HepG2 (cell line): ENCODE measurements around the gene KDM3B. TPM values are rescaled to one million over a fixed set of nuclear protein-coding genes. Genes with fewer than 3 reads are reported as not detected.

Source experiments
- ATAC-seq: fragments of 200-7000 bp; cut with Tn5 transposase; 3 replicates; pipeline ENCODE4 v1.9.1; 2020; ENCODE audit warnings: mild to moderate bottlenecking, moderate library complexity
- BruUV-seq: library from RNA; stranded (reverse); fragments of 400-500 nt; replicated peaks from 2 replicates; lab custom pipeline; 2021; lab: Mats Ljungman, UMichigan
- CTCF ChIA-PET: fragments of 300-600 bp; formaldehyde crosslinking; extraction: SDS; loops from one replicate; lab custom pipeline; 2021; ENCODE audit warnings: low total read pairs, inconsistent platforms, low intra/inter-chr PET ratio; lab: Yijun Ruan, JAX
- POLR2A ChIA-PET: fragments of 350-600 bp; sonication (Branson Sonifier 250); formaldehyde crosslinking; loops from one replicate; lab custom pipeline; 2020; ENCODE audit warnings: antibody characterized with exemption, inconsistent platforms; lab: Yijun Ruan, JAX
- DNase-seq: peaks from one replicate; pipeline ENCODE4 v3.0.0-alpha.2; 2015; ENCODE audit warnings: low spot score
- FAIRE-seq: peaks from 3 replicates; lab custom pipeline; 2011; peaks lifted over from hg19 to GRCh38; lab: Jason Lieb, UNC
- H2AFZ ChIP-seq: one replicate; pipeline ENCODE4 v1.6.1; 2011; ENCODE audit warnings: low read length, inconsistent platforms
- H3K27ac ChIP-seq: fragments of 300-600 bp; 3 replicates; pipeline ENCODE4 v1.8.0; 2011; ENCODE audit warnings: mixed run types, mild to moderate bottlenecking, mixed read lengths, low read length, inconsistent platforms; ENCODE audit not compliant: insufficient read depth; ENCODE audit errors: extremely low read length
- H3K27me3 ChIP-seq, 2 experiments: fragments of 200-600 bp in 1 of 2; 2 replicates in 1 of 2; 3 replicates in 1 of 2; pipeline versions ENCODE4 v1.6.0 to v1.8.0; 2011; ENCODE audit warnings: low read length in 2 of 2, mild to moderate bottlenecking in 2 of 2, moderate library complexity in 2 of 2, inconsistent platforms in 1 of 2; ENCODE audit not compliant: insufficient read depth in 2 of 2, control insufficient read depth in 1 of 2
- H3K36me3 ChIP-seq, 2 experiments: fragments of 200-600 bp in 1 of 2; replicated peaks in 1 of 2; 2 replicates in 1 of 2; 3 replicates in 1 of 2; pipeline versions ENCODE4 v1.5.1 to v1.8.0; 2011; ENCODE audit warnings: low read length in 2 of 2, inconsistent platforms in 1 of 2; ENCODE audit not compliant: insufficient read depth in 2 of 2, control insufficient read depth in 1 of 2
- H3K4me1 ChIP-seq: 2 replicates; pipeline ENCODE4 v1.5.1; 2012; ENCODE audit warnings: low read length, inconsistent platforms; ENCODE audit not compliant: insufficient read depth
- H3K4me2 ChIP-seq: 2 replicates; pipeline ENCODE4 v1.6.0; 2011; ENCODE audit warnings: low read depth, low read length, inconsistent platforms
- H3K4me3 ChIP-seq, 3 experiments: fragments of 200-600 bp in 1 of 3; sonication (generic), shearing (Covaris generic) in 1 of 3; replicated peaks in 1 of 3; 2 replicates each; pipeline ENCODE4 v1.5.1; 2011 to 2016; ENCODE audit warnings: low read length in 3 of 3, inconsistent platforms in 2 of 3, low read depth in 2 of 3, mild to moderate bottlenecking in 2 of 3, control low read depth in 1 of 3, mixed read lengths in 1 of 3; ENCODE audit not compliant: insufficient read depth in 1 of 3
- H3K79me2 ChIP-seq: one replicate; pipeline ENCODE4 v1.6.1; 2011; ENCODE audit warnings: low read length, inconsistent platforms; ENCODE audit not compliant: insufficient read depth
- H3K9ac ChIP-seq: 2 replicates; pipeline ENCODE4 v1.6.0; 2011; ENCODE audit warnings: mild to moderate bottlenecking, low read depth, low read length, inconsistent platforms; ENCODE audit not compliant: insufficient read depth
- H3K9me3 ChIP-seq: 2 replicates; pipeline ENCODE4 v1.5.1; 2012; ENCODE audit warnings: mild to moderate bottlenecking, low read length
- H4K20me1 ChIP-seq: 2 replicates; pipeline ENCODE4 v1.6.0; 2011; ENCODE audit warnings: inconsistent platforms, mild to moderate bottlenecking, low read length, moderate library complexity; ENCODE audit not compliant: insufficient read depth
- IKZF5 ChIP-seq: IDR thresholded peaks from 2 replicates; pipeline ENCODE4 v1.6.1; 2018; ENCODE audit warnings: missing genetic modification reagents, mild to moderate bottlenecking, missing compliant biosample characterization
- KLF15 ChIP-seq: sonication (generic); formaldehyde crosslinking; IDR thresholded peaks from 2 replicates; pipeline ENCODE4 v1.8.1; 2023; ENCODE audit warnings: borderline replicate concordance, mild to moderate bottlenecking, inconsistent platforms, missing genetic modification reagents, mixed read lengths
- PRDM10 ChIP-seq: sonication (generic); formaldehyde crosslinking; IDR thresholded peaks from 2 replicates; pipeline ENCODE4 v1.4.0; 2020; ENCODE audit warnings: low read depth, missing genetic modification reagents
- ZNF589 ChIP-seq: sonication (generic); formaldehyde crosslinking; conservative IDR thresholded peaks from 2 replicates; pipeline ENCODE4 v1.8.0; 2022; ENCODE audit warnings: mild to moderate bottlenecking, moderate library complexity, missing genetic modification reagents
- WGBS: methylation state at CpG from one replicate; pipeline ENCODE4 v1.1.6; 2017; ENCODE audit warnings: low lambda C conversion rate; 5-methylcytosine and 5-hydroxymethylcytosine counted together
- in situ Hi-C: cut with HindIII; loops from 2 replicates; pipeline ENCODE4 v1.10.0; 2017; ENCODE audit warnings: low pct_unique_long_range_greater_than_20kb; ENCODE audit not compliant: extremely low pct_ligation_motif_present
- intact Hi-C: fragments of 100-400 bp; cut with micrococcal nuclease; formaldehyde crosslinking; loops from one replicate; pipeline ENCODE4 v1.10.0; 2022; ENCODE audit not compliant: unreplicated experiment
- polyA plus RNA-seq, 8 experiments: library from polyadenylated mRNA; depleted of rRNA in 3 of 8; stranded (reverse) in 7 of 8; unstranded in 1 of 8; fragments of >200 nt; fragmentation: Illumina TruSeq in 4 of 8; extraction: Trizol in 4 of 8; gene quantifications; 2 replicates each; pipeline versions ENCODE4 v1.2.1 to v1.2.3, GENCODE V29; 2011 to 2016; ENCODE audit warnings: low read depth in 4 of 8, missing spikeins in 1 of 8, mixed read lengths in 1 of 8; ENCODE audit not compliant: insufficient read depth in 1 of 8
- total RNA-seq, 5 experiments: library from RNA; depleted of rRNA; stranded (reverse); fragments of >200 nt; fragmentation: Illumina TruSeq; extraction: Trizol; gene quantifications; 2 replicates each; pipeline ENCODE4 v1.2.3, GENCODE V29; 2016; ENCODE audit warnings: low read depth in 1 of 5

The KDM3B gene
- total and polyA plus RNA-seq, 2 of the 13 experiments (the other 11 are each of a cell fraction or from before 2014, with no cell fraction given) = 19.7 to 34.3 TPM

GRCh38 chr5:138435943-138436342 is 83.5 kb downstream of the KDM3B start:
- CTCF ChIA-PET = no interaction called here
- intact Hi-C loops = no loop called here
- BruUV-seq = no TSS peak

More at GRCh38 chr5:138435943-138436342, 83.5 kb downstream of the KDM3B start:
- no peaks in the 10 kb centered on the region; a peak in 1 of 5 replicates for H3K27me3 ChIP-seq
- 98% methylated on average over 5 of the region's 5 CpGs for WGBS
- H3K9ac ChIP-seq = no peak overlapping the region
- H3K79me2 ChIP-seq = no peaks in the 10 kb centered on the region
- H3K4me3 ChIP-seq = no peak overlapping the region
- no peaks in the 10 kb centered on the region for H3K9me3 ChIP-seq
- FAIRE-seq = no peak
- DNase-seq = no peak
- H3K4me2 ChIP-seq = no peak overlapping the region
- peaks cover 27% of the 10 kb centered on the region for H3K4me1 ChIP-seq
- no peak overlapping the region for H3K27ac ChIP-seq
- H2AFZ ChIP-seq = no peak overlapping the region
- H3K36me3 ChIP-seq = peaks cover 4 to 37% of the 10 kb centered on the region in 2 experiments
- H4K20me1 ChIP-seq = no peaks in the 10 kb centered on the region
- TF ChIP-seq IKZF5 (CRISPR knock-in tag) (no peak), KLF15 (no peak), ZNF589 (no peak), PRDM10 (CRISPR knock-in tag) (no peak)
- POLR2A ChIA-PET = no interaction called here
- in situ Hi-C loops = no loop called here
- no peak for ATAC-seq
